AG09309 (cell line): ENCODE data around the gene BCL2.

Experiments used
- DNase-seq: peaks from one replicate; pipeline ENCODE4 v3.0.0-alpha.2; 2010; ENCODE audit warnings: low read depth
- H3K4me3 ChIP-seq: 2 replicates; pipeline ENCODE4 v1.5.1; 2011; ENCODE audit warnings: mild to moderate bottlenecking, low read depth, low read length, moderate library complexity; ENCODE audit not compliant: control insufficient read depth
- TF ChIP-seq, protein P1 (sequence below): IDR thresholded peaks from 2 replicates; pipeline ENCODE4 v1.5.1; 2011; ENCODE audit warnings: mild to moderate bottlenecking, low read depth, low read length, inconsistent platforms; ENCODE audit not compliant: insufficient read depth, control insufficient read depth; ENCODE audit errors: missing control alignments

BCL2 gene

DNA sequence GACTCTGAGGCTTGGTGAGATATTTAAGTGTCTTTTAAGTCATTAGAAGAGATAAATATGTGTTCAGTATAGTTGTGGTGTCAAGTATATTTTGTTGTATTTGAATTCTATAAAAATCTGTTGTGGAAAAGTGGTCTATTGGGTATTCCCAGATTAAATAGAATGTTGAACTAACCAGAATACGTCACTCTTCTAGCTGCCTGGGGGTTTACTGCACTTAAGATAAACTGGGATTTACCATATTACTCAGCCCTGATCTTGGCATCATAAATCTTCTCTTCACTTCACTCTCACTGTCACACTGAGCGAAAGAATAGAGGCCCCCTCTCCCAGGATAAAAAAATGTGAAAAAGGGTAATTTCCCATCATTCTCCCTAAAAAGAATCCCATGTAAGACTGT is 129.8 kb downstream of the BCL2 start:
- TF ChIP-seq, protein P1, sequence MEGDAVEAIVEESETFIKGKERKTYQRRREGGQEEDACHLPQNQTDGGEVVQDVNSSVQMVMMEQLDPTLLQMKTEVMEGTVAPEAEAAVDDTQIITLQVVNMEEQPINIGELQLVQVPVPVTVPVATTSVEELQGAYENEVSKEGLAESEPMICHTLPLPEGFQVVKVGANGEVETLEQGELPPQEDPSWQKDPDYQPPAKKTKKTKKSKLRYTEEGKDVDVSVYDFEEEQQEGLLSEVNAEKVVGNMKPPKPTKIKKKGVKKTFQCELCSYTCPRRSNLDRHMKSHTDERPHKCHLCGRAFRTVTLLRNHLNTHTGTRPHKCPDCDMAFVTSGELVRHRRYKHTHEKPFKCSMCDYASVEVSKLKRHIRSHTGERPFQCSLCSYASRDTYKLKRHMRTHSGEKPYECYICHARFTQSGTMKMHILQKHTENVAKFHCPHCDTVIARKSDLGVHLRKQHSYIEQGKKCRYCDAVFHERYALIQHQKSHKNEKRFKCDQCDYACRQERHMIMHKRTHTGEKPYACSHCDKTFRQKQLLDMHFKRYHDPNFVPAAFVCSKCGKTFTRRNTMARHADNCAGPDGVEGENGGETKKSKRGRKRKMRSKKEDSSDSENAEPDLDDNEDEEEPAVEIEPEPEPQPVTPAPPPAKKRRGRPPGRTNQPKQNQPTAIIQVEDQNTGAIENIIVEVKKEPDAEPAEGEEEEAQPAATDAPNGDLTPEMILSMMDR: no peak
- no peak overlapping the region for H3K4me3 ChIP-seq
- DNase-seq: no peak

DNA sequence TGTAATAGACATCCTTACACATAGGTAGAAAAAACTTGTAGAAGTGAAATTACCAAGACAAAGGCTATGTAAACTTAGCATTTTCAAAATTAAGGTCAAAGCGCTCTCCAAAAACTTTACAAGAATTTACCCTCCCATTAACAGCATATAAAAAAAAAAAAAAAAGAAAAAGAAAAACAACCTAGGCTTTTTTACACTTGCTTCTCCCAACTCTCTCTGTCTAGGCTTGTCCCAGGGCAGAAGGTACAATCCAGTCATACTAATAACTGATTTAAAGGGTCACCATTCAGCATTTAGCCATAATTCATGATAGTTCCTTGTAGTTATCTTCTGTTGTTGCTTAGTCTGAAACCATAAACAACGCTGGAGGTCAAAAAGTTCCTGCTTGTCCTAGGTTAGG is 130.5 kb downstream of the BCL2 start:
- H3K4me3 ChIP-seq: no peak overlapping the region
- TF ChIP-seq, protein P1: no peak
- no peak for DNase-seq

DNA sequence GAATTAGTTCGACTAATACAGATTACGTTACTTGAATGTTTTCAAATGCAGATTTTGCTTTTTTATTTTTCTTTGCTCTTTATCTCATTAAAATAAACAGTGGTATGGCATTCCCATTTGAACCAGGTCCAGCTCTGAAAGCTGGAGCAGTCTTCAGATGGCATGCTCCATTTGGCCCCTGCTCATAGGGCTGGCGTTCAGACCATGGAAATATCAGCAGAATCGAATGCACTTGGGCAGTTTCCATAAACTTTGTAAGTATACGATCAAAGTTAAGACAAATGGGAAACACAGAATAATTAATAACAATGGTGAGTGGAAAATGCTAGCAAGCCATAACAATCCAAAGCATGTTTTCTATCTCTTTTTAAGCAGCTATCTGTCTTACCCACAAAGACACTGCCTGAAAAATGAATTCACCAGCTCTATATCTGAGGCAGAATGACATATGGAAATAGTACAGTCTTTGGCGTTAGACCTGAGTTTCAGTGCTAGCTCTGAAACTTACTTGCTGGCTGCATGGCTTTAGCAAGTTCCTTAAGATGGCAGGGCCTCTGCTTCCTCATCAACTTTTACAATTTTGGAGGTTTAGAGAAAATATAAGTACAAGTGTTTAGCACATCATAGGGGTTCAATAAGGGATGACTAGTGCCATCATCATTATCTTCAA is 131.6 kb downstream of the BCL2 start:
- no peak overlapping the region for H3K4me3 ChIP-seq
- TF ChIP-seq, protein P1: no peak
- DNase-seq: no peak

DNA sequence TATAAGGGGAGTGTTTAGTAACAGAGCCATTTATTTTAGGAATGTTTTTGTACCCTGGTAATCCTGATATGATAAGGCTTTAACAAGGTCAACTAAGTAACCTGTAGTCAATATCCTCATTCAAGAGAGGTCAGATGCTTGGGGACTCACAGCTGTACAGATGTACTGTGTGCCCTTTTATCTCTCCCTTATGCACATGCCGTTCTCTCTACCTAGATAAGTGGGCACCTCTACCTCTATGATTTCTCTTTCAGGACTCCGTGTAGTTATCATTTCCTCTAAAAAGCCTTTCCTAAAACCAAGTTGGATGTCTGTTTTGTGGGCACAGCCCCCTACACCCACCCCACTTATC is 132.4 kb downstream of the BCL2 start:
- DNase-seq: no peak
- no peak overlapping the region for H3K4me3 ChIP-seq
- TF ChIP-seq, protein P1: no peak

DNA sequence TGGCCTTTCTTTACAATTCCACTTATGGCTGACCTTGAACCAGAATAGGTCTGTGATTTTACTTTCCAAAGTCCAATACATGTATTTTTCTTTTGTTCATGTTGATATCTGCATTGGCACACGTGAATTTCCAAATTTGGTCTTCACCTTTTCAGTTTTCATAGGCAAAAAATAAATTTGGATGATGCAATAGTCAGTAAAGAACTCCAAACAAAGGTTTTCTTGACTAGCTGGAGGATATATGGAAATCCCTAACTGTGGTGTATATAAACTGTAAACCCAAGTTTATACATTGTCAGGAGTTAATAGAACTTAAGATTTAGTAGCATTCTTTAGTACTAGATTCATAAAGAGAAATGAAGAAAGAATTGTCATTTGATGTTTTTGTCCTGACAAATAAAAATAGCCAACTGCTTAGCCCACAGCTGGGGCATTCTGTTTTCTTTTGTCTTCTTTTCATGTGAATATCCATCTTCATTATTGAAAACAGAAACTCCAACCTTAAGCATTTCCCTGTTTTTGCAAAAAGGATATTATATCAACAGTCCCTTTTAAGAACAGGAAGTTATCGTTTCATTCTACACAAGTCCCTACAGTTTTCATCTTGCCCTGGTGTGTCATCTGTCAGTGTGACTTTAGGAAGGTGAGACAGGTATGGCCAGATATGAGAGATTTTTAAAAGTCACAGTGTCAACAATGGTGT is 132.9 kb downstream of the BCL2 start:
- TF ChIP-seq, protein P1: no peak
- H3K4me3 ChIP-seq: no peak overlapping the region
- no peak for DNase-seq

DNA sequence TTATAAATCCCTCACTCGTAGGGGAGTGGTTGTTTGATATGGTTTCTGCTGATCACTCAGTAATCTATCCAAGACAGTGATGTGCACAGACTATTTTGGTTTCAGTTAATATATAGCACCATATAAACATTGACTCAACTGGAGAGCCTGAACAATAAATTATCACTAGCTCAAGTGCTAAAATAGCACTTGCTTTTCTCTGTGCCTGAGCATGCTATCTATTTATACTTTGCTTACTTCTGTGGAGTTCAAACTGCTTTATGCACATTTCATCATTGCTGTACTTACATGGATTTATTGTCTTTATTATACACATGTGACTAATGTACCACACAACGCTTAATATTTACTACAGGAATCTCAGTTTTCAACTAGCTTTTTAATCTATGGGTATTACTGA is 133.6 kb downstream of the BCL2 start:
- TF ChIP-seq, protein P1: no peak
- no peak overlapping the region for H3K4me3 ChIP-seq
- DNase-seq: no peak
